ENCODE measurements around the gene JAZF1.

DNA sequence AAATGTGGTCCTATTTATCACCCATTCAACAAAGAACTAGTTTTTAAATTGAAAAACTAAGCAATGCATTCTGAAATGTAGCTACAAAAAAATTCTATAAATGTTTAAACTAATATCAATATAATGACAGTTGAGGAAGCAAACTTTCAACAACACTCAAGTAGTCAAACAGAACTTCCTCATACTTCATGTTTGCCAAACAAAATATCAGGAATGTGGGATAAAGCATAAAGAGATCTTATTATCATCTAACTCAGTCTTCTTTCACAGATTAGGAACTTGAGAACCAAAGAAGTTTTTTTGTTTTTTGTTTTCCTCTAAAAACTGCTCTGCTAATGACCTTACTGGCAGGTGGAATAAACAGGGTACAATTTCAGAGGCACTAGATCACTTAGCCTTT, 116.2 kb downstream of the JAZF1 start:
- TF ChIP-seq, protein P1, sequence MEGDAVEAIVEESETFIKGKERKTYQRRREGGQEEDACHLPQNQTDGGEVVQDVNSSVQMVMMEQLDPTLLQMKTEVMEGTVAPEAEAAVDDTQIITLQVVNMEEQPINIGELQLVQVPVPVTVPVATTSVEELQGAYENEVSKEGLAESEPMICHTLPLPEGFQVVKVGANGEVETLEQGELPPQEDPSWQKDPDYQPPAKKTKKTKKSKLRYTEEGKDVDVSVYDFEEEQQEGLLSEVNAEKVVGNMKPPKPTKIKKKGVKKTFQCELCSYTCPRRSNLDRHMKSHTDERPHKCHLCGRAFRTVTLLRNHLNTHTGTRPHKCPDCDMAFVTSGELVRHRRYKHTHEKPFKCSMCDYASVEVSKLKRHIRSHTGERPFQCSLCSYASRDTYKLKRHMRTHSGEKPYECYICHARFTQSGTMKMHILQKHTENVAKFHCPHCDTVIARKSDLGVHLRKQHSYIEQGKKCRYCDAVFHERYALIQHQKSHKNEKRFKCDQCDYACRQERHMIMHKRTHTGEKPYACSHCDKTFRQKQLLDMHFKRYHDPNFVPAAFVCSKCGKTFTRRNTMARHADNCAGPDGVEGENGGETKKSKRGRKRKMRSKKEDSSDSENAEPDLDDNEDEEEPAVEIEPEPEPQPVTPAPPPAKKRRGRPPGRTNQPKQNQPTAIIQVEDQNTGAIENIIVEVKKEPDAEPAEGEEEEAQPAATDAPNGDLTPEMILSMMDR (IDR thresholded peaks at IDR 0.05; ENCODE audit: low read depth, low read length, poor library complexity, severe bottlenecking), result no peak
- TF ChIP-seq EZH2phosphoT487 (IDR thresholded peaks at IDR 0.05; ENCODE audit: borderline replicate concordance, low read length), result no peak

Measured in DOHH2 (cell line).